Measurements from ENCODE around the gene PHC2. TPM values are rescaled to one million over a fixed set of nuclear protein-coding genes. Genes with fewer than 3 reads are reported as not detected.

The PHC2 gene
- polyA plus RNA-seq, 1 donor from 2014 or later, result 171 TPM

DNA sequence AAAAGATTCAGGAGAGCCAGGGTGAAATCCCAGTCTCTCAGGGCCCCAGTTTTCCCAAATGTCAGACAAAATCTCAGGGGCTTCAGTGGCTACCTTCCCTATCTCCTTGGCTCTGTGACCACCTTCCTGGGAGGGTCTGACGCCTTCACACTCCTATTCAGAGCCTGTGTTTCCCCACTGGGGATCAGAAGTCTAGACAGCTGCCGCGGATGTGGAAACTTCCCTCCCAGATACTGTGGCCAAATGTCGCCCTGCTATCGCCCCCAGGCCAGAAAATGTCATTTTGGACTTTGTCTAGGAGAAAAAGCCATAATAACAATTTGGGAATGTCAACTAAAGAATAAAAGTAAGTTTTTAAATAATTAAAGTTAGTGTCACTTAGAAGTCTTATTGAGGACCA is 125.9 kb downstream of the PHC2 start:
- Histone ChIP-seq H2AFZ (ENCODE audit: low read depth, low read length) (no peak overlapping the region), H3F3A (ENCODE audit: insufficient read depth, low read length, poor library complexity, severe bottlenecking) (no peaks in the 10 kb centered on the region), H4K20me1 (ENCODE audit: insufficient read depth) (no peaks in the 10 kb centered on the region), H3K4me3 (ENCODE audit: low read length) (no peak overlapping the region), H3K9me3 (ENCODE audit: low read length) (no peaks in the 10 kb centered on the region), H3K27me3 (ENCODE audit: insufficient read depth, low read depth, low read length) (no peaks in the 10 kb centered on the region), H3K9me2 (ENCODE audit: insufficient read depth, low read length) (no peaks in the 10 kb centered on the region), H3K36me3 (ENCODE audit: insufficient read depth, low read length) (no peaks in the 10 kb centered on the region), H3K9ac (ENCODE audit: low read length) (no peak overlapping the region), H3K4me2 (ENCODE audit: low read length) (no peak overlapping the region), H3K79me2 (replicated peaks; ENCODE audit: insufficient read depth, low read length) (no peaks in the 10 kb centered on the region), H3K27ac (ENCODE audit: low read length) (no peak overlapping the region)
- TF ChIP-seq, protein P1, sequence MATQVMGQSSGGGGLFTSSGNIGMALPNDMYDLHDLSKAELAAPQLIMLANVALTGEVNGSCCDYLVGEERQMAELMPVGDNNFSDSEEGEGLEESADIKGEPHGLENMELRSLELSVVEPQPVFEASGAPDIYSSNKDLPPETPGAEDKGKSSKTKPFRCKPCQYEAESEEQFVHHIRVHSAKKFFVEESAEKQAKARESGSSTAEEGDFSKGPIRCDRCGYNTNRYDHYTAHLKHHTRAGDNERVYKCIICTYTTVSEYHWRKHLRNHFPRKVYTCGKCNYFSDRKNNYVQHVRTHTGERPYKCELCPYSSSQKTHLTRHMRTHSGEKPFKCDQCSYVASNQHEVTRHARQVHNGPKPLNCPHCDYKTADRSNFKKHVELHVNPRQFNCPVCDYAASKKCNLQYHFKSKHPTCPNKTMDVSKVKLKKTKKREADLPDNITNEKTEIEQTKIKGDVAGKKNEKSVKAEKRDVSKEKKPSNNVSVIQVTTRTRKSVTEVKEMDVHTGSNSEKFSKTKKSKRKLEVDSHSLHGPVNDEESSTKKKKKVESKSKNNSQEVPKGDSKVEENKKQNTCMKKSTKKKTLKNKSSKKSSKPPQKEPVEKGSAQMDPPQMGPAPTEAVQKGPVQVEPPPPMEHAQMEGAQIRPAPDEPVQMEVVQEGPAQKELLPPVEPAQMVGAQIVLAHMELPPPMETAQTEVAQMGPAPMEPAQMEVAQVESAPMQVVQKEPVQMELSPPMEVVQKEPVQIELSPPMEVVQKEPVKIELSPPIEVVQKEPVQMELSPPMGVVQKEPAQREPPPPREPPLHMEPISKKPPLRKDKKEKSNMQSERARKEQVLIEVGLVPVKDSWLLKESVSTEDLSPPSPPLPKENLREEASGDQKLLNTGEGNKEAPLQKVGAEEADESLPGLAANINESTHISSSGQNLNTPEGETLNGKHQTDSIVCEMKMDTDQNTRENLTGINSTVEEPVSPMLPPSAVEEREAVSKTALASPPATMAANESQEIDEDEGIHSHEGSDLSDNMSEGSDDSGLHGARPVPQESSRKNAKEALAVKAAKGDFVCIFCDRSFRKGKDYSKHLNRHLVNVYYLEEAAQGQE (IDR thresholded peaks at IDR 0.05; ENCODE audit: borderline replicate concordance), result no peak
- TF ChIP-seq RAD21 (conservative IDR thresholded peaks at IDR 0.05), result no peak
- TF ChIP-seq, protein P2, sequence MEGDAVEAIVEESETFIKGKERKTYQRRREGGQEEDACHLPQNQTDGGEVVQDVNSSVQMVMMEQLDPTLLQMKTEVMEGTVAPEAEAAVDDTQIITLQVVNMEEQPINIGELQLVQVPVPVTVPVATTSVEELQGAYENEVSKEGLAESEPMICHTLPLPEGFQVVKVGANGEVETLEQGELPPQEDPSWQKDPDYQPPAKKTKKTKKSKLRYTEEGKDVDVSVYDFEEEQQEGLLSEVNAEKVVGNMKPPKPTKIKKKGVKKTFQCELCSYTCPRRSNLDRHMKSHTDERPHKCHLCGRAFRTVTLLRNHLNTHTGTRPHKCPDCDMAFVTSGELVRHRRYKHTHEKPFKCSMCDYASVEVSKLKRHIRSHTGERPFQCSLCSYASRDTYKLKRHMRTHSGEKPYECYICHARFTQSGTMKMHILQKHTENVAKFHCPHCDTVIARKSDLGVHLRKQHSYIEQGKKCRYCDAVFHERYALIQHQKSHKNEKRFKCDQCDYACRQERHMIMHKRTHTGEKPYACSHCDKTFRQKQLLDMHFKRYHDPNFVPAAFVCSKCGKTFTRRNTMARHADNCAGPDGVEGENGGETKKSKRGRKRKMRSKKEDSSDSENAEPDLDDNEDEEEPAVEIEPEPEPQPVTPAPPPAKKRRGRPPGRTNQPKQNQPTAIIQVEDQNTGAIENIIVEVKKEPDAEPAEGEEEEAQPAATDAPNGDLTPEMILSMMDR (IDR thresholded peaks at IDR 0.05; ENCODE audit: poor library complexity, severe bottlenecking), result no peak
- no peak for TF ChIP-seq EZH2 (IDR thresholded peaks at IDR 0.05; ENCODE audit: borderline replicate concordance, insufficient read depth, low read length, poor library complexity, severe bottlenecking)
- TF ChIP-seq TAF1 (IDR thresholded peaks at IDR 0.05; ENCODE audit: low read depth), result no peak
- TF ChIP-seq MXI1 (conservative IDR thresholded peaks at IDR 0.05; ENCODE audit: poor library complexity, severe bottlenecking), result no peak
- no peak for TF ChIP-seq EP300 (conservative IDR thresholded peaks at IDR 0.05; ENCODE audit: poor library complexity, severe bottlenecking)
- no peak for TF ChIP-seq SMC3 (conservative IDR thresholded peaks at IDR 0.05; ENCODE audit: poor library complexity)
- TF ChIP-seq POLR2AphosphoS5 (IDR thresholded peaks at IDR 0.05), result no peak

DNA sequence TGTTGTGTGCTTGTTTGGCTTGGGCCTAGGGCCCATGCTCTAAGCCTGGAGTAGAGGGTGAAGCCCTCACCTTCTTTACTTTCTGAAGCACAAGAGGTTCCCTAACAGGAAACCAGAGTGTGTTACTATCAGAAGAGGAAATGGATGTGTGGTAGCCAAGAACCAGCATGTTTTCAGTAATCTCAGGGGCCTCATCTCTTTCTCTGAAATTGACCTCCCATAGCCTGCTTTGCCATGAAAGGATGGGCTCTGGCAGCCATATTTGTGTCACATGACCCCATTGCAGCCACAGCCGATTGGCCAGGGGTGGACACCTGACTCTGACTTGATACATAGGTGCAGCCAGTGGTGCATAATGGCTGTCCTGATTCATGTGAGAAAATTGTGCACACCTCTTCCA is 128.6 kb downstream of the PHC2 start:
- Histone ChIP-seq H3K9ac (ENCODE audit: low read length) (no peak overlapping the region), H3K9me3 (ENCODE audit: low read length) (no peaks in the 10 kb centered on the region), H3K27ac (ENCODE audit: low read length) (no peak overlapping the region), H3F3A (ENCODE audit: insufficient read depth, low read length, poor library complexity, severe bottlenecking) (no peaks in the 10 kb centered on the region), H3K27me3 (ENCODE audit: insufficient read depth, low read depth, low read length) (no peaks in the 10 kb centered on the region), H3K9me2 (ENCODE audit: insufficient read depth, low read length) (no peaks in the 10 kb centered on the region), H3K36me3 (ENCODE audit: insufficient read depth, low read length) (no peaks in the 10 kb centered on the region), H2AFZ (ENCODE audit: low read depth, low read length) (no peak overlapping the region), H4K20me1 (ENCODE audit: insufficient read depth) (no peaks in the 10 kb centered on the region), H3K4me2 (ENCODE audit: low read length) (no peak overlapping the region), H3K79me2 (replicated peaks; ENCODE audit: insufficient read depth, low read length) (no peaks in the 10 kb centered on the region), H3K4me3 (ENCODE audit: low read length) (no peak overlapping the region)
- TF ChIP-seq, protein P2 (IDR thresholded peaks at IDR 0.05; ENCODE audit: poor library complexity, severe bottlenecking), result no peak
- TF ChIP-seq SMC3 (conservative IDR thresholded peaks at IDR 0.05; ENCODE audit: poor library complexity) (no peak), POLR2AphosphoS5 (IDR thresholded peaks at IDR 0.05) (no peak), MXI1 (conservative IDR thresholded peaks at IDR 0.05; ENCODE audit: poor library complexity, severe bottlenecking) (no peak), RAD21 (conservative IDR thresholded peaks at IDR 0.05) (no peak), EP300 (conservative IDR thresholded peaks at IDR 0.05; ENCODE audit: poor library complexity, severe bottlenecking) (no peak), TAF1 (IDR thresholded peaks at IDR 0.05; ENCODE audit: low read depth) (no peak), EZH2 (IDR thresholded peaks at IDR 0.05; ENCODE audit: borderline replicate concordance, insufficient read depth, low read length, poor library complexity, severe bottlenecking) (no peak)
- TF ChIP-seq, protein P1 (IDR thresholded peaks at IDR 0.05; ENCODE audit: borderline replicate concordance), result no peak

Data from neural cell (in vitro differentiated cells).